PC-9 (cell line): Measurements from ENCODE around the gene CCDC30. TPM values are rescaled to one million over a fixed set of nuclear protein-coding genes. Genes with fewer than 3 reads are reported as not detected.

Experiments used
- BruUV-seq: library from RNA; stranded (reverse); fragments of 400-500 nt; replicated peaks from 2 replicates; lab custom pipeline; 2021; lab: Mats Ljungman, UMichigan
- CTCF ChIA-PET: fragments of 300-600 bp; sonication (Branson Sonifier 250); formaldehyde crosslinking; loops from one replicate; lab custom pipeline; 2022; ENCODE audit warnings: antibody characterized with exemption; lab: Charles Lee
- POLR2A ChIA-PET: fragments of 300-600 bp; sonication (Branson Sonifier 250); formaldehyde crosslinking; loops from one replicate; lab custom pipeline; 2022; ENCODE audit warnings: antibody characterized with exemption; ENCODE audit not compliant: unreplicated experiment; lab: Charles Lee
- DNase-seq, 2 experiments: peaks; one replicate each; pipeline versions ENCODE4 v3.0.0 to v3.0.0-alpha.2; 2015 to 2022; ENCODE audit warnings: mixed read lengths in 1 of 2
- H2AFZ ChIP-seq: fragments of 200-600 bp; sonication (generic); 2 replicates; pipeline ENCODE4 v1.8.1; 2017; ENCODE audit warnings: antibody characterized with exemption
- H3F3A ChIP-seq: fragments of 200-600 bp; sonication (generic); 2 replicates; pipeline ENCODE4 v1.8.1; 2017; ENCODE audit warnings: antibody characterized with exemption, mild to moderate bottlenecking, low read depth; ENCODE audit not compliant: insufficient read depth
- H3K27ac ChIP-seq: fragments of 200-600 bp; sonication (generic); 2 replicates; pipeline ENCODE4 v1.6.1; 2016; ENCODE audit warnings: mixed run types
- H3K27me3 ChIP-seq: fragments of 200-600 bp; sonication (generic); 2 replicates; pipeline ENCODE4 v1.6.1; 2016; ENCODE audit warnings: low read depth, mixed run types; ENCODE audit not compliant: insufficient read depth
- H3K36me3 ChIP-seq: fragments of 200-600 bp; sonication (generic); 2 replicates; pipeline ENCODE4 v1.6.1; 2016; ENCODE audit warnings: low read depth, mixed run types
- H3K4me1 ChIP-seq: fragments of 200-600 bp; sonication (generic); replicated peaks from 2 replicates; pipeline ENCODE4 v1.6.1; 2016; ENCODE audit warnings: mixed run types; ENCODE audit not compliant: insufficient read depth
- H3K4me2 ChIP-seq: fragments of 200-600 bp; sonication (generic); 2 replicates; pipeline ENCODE4 v1.6.1; 2017; ENCODE audit warnings: mixed run types
- H3K4me3 ChIP-seq: fragments of 200-600 bp; sonication (generic); 2 replicates; pipeline ENCODE4 v1.6.1; 2016; ENCODE audit warnings: mixed run types
- H3K79me2 ChIP-seq: fragments of 200-600 bp; sonication (generic); 2 replicates; pipeline ENCODE4 v1.6.1; 2017; ENCODE audit warnings: low read depth, mixed run types
- H3K9me2 ChIP-seq: fragments of 200-600 bp; sonication (generic); 2 replicates; pipeline ENCODE4 v1.8.1; 2017; ENCODE audit warnings: mild to moderate bottlenecking; ENCODE audit not compliant: insufficient read depth
- H3K9me3 ChIP-seq: fragments of 200-600 bp; sonication (generic); 2 replicates; pipeline ENCODE4 v1.8.1; 2016; ENCODE audit warnings: low read depth; ENCODE audit not compliant: insufficient read depth
- H4K20me1 ChIP-seq: fragments of 200-600 bp; sonication (generic); 2 replicates; pipeline ENCODE4 v1.8.1; 2017; ENCODE audit not compliant: insufficient read depth
- CTCF ChIP-seq: fragments of 200-600 bp; sonication (generic); conservative IDR thresholded peaks from 2 replicates; pipeline ENCODE4 v1.6.1; 2017; ENCODE audit warnings: mixed run types, antibody characterized with exemption, mild to moderate bottlenecking, moderate library complexity
- EZH2 ChIP-seq: fragments of 200-600 bp; sonication (generic); IDR thresholded peaks from 2 replicates; pipeline ENCODE4 v1.8.0; 2017; ENCODE audit warnings: antibody characterized with exemption, low read depth
- intact Hi-C: fragments of 100-400 bp; cut with micrococcal nuclease; formaldehyde crosslinking; loops from one replicate; pipeline ENCODE4 v1.10.0; 2022; ENCODE audit not compliant: unreplicated experiment
- total RNA-seq: library from RNA; stranded (reverse); gene quantifications from 2 replicates; pipeline ENCODE4 v1.2.3, GENCODE V29; 2021

Gene CCDC30
- total RNA-seq, 1 experiment from 2014 or later: 10.2 TPM

- H3K4me1 ChIP-seq: no peaks in the 10 kb centered on the region
Observed at GRCh38 chr1:42601472-42601871, 138.4 kb downstream of the CCDC30 start.

GRCh38 chr1:42613803-42614131 lies 150.7 kb downstream of the CCDC30 start:
- no peaks in the 10 kb centered on the region; the same call in 1 of the 2 replicates for H3K27me3 ChIP-seq
- H4K20me1 ChIP-seq: no peaks in the 10 kb centered on the region
- no peak overlapping the region for H3K27ac ChIP-seq
- H3K4me2 ChIP-seq: no peak overlapping the region
- intact Hi-C loops: no loop called here
- POLR2A ChIA-PET: interaction anchor here (0.6 kb wide), 1 partner anchor 8 kb away, joined by 3 read pairs; no protein-coding TSS in a partner anchor
- H3F3A ChIP-seq: no peaks in the 10 kb centered on the region
- no peak overlapping the region for H3K4me3 ChIP-seq
- H3K4me1 ChIP-seq: no peaks in the 10 kb centered on the region
- H3K36me3 ChIP-seq: no peaks in the 10 kb centered on the region
- no peaks in the 10 kb centered on the region for H3K9me2 ChIP-seq
- H3K9me3 ChIP-seq: no peaks in the 10 kb centered on the region
- TF ChIP-seq CTCF (no peak), EZH2 (no peak)
- CTCF ChIA-PET: no interaction called here
- no peak overlapping the region for H2AFZ ChIP-seq
- H3K79me2 ChIP-seq: no peaks in the 10 kb centered on the region
- DNase-seq: no peak
- no TSS peak for BruUV-seq

More at GRCh38 chr1:42601472-42601871, 138.4 kb downstream of the CCDC30 start:
- H2AFZ ChIP-seq: no peak overlapping the region
- no peak overlapping the region for H3K4me3 ChIP-seq
- CTCF ChIA-PET: no interaction called here
- no peaks in the 10 kb centered on the region for H4K20me1 ChIP-seq
- no peak for DNase-seq
- no peak for TF ChIP-seq CTCF
- TF ChIP-seq EZH2: no peak
- no peaks in the 10 kb centered on the region for H3F3A ChIP-seq
- H3K27me3 ChIP-seq: no peaks in the 10 kb centered on the region
- no peaks in the 10 kb centered on the region for H3K79me2 ChIP-seq
- no peak overlapping the region for H3K27ac ChIP-seq
- no peaks in the 10 kb centered on the region for H3K9me3 ChIP-seq
- no TSS peak for BruUV-seq
- H3K4me2 ChIP-seq: no peak overlapping the region
- no peaks in the 10 kb centered on the region for H3K9me2 ChIP-seq
- intact Hi-C loops: no loop called here
- H3K36me3 ChIP-seq: no peaks in the 10 kb centered on the region
- POLR2A ChIA-PET: no interaction called here

DNA sequence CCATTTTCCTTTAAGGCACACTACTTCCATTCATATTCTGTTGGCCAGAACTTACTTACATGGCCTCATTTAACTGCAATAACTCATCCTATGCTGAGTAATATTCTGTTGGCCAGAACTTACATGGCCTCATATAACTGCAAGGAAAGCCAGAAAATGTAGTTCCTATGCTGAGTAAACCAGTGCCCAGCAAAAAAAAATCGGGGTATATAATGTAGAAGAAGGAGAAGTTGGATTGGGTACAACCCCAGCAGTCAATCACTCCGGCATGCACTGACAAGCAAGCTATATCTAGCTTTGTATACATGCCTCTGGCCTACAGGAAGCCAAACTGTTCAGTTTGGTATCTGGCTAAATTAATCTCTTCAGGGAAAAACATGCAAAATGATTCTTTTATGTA lies 155.8 kb downstream of the CCDC30 start:
- no peaks in the 10 kb centered on the region for H4K20me1 ChIP-seq
- no peak overlapping the region for H3K4me3 ChIP-seq
- intact Hi-C loops: no loop called here
- BruUV-seq: no TSS peak
- no peaks in the 10 kb centered on the region for H3K9me3 ChIP-seq
- no peaks in the 10 kb centered on the region; the same call in 1 of the 2 replicates for H3K27me3 ChIP-seq
- H3K27ac ChIP-seq: no peak overlapping the region
- H2AFZ ChIP-seq: no peak overlapping the region
- H3K79me2 ChIP-seq: no peaks in the 10 kb centered on the region
- H3K36me3 ChIP-seq: no peaks in the 10 kb centered on the region
- no peaks in the 10 kb centered on the region for H3K4me1 ChIP-seq
- no peaks in the 10 kb centered on the region for H3F3A ChIP-seq
- ChIA-PET POLR2A (no interaction called here), CTCF (no interaction called here)
- H3K4me2 ChIP-seq: no peak overlapping the region
- DNase-seq: no peak
- no peaks in the 10 kb centered on the region for H3K9me2 ChIP-seq
- TF ChIP-seq CTCF (no peak), EZH2 (no peak)
